Testis (tissue), 2 donors: ENCODE results near the gene ADAMTSL2.

Experiments
- POLR2A ChIP-seq: fragments of 450-650 bp; IDR thresholded peaks from one replicate; pipeline ENCODE4 v1.6.1; 2017; ENCODE audit warnings: antibody characterized with exemption, mild to moderate bottlenecking, moderate library complexity
- TF ChIP-seq, protein P1 (sequence below), 3 experiments: fragments of 450-650 bp in 2 of 3; fragments of 200-600 bp in 1 of 3; sonication (generic) in 1 of 3; IDR thresholded peaks; one replicate each; pipeline ENCODE4 v1.5.1; 2016 to 2019; ENCODE audit warnings: antibody characterized with exemption in 3 of 3, mild to moderate bottlenecking in 2 of 3, moderate library complexity in 1 of 3

DNA sequence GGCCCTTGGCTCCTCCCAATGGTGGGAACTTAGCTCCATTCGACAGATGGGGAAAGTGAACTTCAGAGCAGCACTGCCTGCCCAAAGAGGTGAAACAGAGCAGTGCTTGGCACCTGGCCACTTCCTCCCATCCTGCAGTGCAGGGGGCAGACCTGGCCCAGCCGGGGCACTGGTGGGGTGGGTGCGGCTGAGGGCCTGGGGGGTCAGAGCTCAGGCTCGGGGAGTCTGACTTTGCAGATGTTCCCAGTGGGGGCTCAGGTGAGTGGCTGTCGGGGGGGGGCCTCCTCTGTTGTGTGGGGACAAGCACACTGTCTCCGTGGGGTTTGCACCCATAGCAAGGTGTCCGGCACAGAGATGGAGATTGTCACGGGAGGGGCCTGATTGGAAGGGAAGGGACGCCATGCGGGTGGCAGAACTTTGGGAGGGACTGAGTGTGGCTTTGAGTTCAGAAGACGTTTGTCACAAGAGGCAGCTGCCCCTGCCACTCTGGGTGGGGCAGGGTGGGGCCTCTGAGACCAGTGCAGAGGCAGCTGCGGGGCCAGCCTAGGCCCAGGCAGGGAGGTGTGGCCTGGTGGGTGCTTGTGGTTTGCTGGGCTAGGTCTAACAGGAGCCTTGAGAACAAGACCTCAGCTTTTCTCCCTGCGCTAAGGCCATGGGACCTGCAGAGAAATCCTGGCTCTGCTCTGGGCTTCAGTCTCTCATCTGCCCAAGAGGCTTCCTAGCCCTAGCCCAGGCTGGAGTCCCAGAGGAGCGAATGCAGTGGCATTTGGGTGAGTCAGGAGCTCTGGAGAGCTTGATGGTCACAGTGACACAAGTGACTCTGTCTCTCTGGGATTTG, 12.2 kb upstream of the ADAMTSL2 start:
- TF ChIP-seq, protein P1, sequence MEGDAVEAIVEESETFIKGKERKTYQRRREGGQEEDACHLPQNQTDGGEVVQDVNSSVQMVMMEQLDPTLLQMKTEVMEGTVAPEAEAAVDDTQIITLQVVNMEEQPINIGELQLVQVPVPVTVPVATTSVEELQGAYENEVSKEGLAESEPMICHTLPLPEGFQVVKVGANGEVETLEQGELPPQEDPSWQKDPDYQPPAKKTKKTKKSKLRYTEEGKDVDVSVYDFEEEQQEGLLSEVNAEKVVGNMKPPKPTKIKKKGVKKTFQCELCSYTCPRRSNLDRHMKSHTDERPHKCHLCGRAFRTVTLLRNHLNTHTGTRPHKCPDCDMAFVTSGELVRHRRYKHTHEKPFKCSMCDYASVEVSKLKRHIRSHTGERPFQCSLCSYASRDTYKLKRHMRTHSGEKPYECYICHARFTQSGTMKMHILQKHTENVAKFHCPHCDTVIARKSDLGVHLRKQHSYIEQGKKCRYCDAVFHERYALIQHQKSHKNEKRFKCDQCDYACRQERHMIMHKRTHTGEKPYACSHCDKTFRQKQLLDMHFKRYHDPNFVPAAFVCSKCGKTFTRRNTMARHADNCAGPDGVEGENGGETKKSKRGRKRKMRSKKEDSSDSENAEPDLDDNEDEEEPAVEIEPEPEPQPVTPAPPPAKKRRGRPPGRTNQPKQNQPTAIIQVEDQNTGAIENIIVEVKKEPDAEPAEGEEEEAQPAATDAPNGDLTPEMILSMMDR (IDR thresholded peaks at IDR 0.05), result no peak
- no peak for TF ChIP-seq POLR2A
